BE2C (cell line): ENCODE data around the gene TSPAN18.

Experiments
- DNase-seq: peaks from one replicate; pipeline ENCODE4 v3.0.0-alpha.2; 2020
- H3K27me3 ChIP-seq: fragments of 250-450 bp; sonication (Bioruptor Pico); 2 replicates; pipeline ENCODE4 v1.5.1; 2020; ENCODE audit warnings: mild to moderate bottlenecking
- H3K36me3 ChIP-seq: fragments of 250-450 bp; sonication (Bioruptor Pico); 2 replicates; pipeline ENCODE4 v1.5.1; 2020; ENCODE audit warnings: mild to moderate bottlenecking
- H3K4me1 ChIP-seq: fragments of 250-450 bp; sonication (Bioruptor Pico); 2 replicates; pipeline ENCODE4 v1.5.1; 2020
- H3K4me3 ChIP-seq: 2 replicates; pipeline ENCODE4 v1.5.1; 2011; ENCODE audit warnings: low read depth, low read length
- H3K9me3 ChIP-seq: fragments of 250-450 bp; sonication (Bioruptor Pico); 2 replicates; pipeline ENCODE4 v1.5.1; 2020
- CTCF ChIP-seq: IDR thresholded peaks from 2 replicates; pipeline ENCODE4 v1.5.1; 2012; ENCODE audit warnings: mild to moderate bottlenecking, low read depth, low read length

The TSPAN18 gene

GRCh38 chr11:44854741-44855492 is 128.2 kb downstream of the TSPAN18 start:
- no peak for TF ChIP-seq CTCF
- no peaks in the 10 kb centered on the region for H3K36me3 ChIP-seq
- H3K9me3 ChIP-seq, result no peaks in the 10 kb centered on the region
- H3K4me3 ChIP-seq, result no peak overlapping the region
- H3K4me1 ChIP-seq, result no peaks in the 10 kb centered on the region
- H3K27me3 ChIP-seq, result no peaks in the 10 kb centered on the region
- DNase-seq, result no peak

- no peak overlapping the region for H3K4me3 ChIP-seq
- no peak for TF ChIP-seq CTCF
- no peaks in the 10 kb centered on the region for H3K9me3 ChIP-seq
- no peaks in the 10 kb centered on the region for H3K27me3 ChIP-seq
- no peak for DNase-seq
- no peaks in the 10 kb centered on the region for H3K36me3 ChIP-seq
- no peaks in the 10 kb centered on the region for H3K4me1 ChIP-seq
These were observed 128.7 kb downstream of the TSPAN18 start for GRCh38 chr11:44855493-44855849.

- no peak for DNase-seq
- H3K4me3 ChIP-seq, result no peak overlapping the region
- no peaks in the 10 kb centered on the region for H3K36me3 ChIP-seq
- TF ChIP-seq CTCF, result no peak
- no peaks in the 10 kb centered on the region for H3K9me3 ChIP-seq
- no peaks in the 10 kb centered on the region; the same call in 1 of the 2 replicates for H3K4me1 ChIP-seq
- no peaks in the 10 kb centered on the region for H3K27me3 ChIP-seq
These were observed 130.8 kb downstream of the TSPAN18 start for GRCh38 chr11:44857490-44858090.

GRCh38 chr11:44858796-44859527 is 132.2 kb downstream of the TSPAN18 start:
- TF ChIP-seq CTCF, result no peak
- no peaks in the 10 kb centered on the region for H3K27me3 ChIP-seq
- DNase-seq, result no peak

GRCh38 chr11:44859528-44859925 is 132.8 kb downstream of the TSPAN18 start:
- Histone ChIP-seq H3K9me3 (no peaks in the 10 kb centered on the region), H3K27me3 (no peaks in the 10 kb centered on the region), H3K36me3 (no peaks in the 10 kb centered on the region), H3K4me3 (no peak overlapping the region), H3K4me1 (no peaks in the 10 kb centered on the region; the same call in 1 of the 2 replicates)
- DNase-seq, result no peak
- no peak for TF ChIP-seq CTCF

More at GRCh38 chr11:44858796-44859527, 132.2 kb downstream of the TSPAN18 start:
- Histone ChIP-seq H3K4me1 (no peaks in the 10 kb centered on the region; the same call in 1 of the 2 replicates), H3K36me3 (no peaks in the 10 kb centered on the region), H3K4me3 (no peak overlapping the region), H3K9me3 (no peaks in the 10 kb centered on the region)
